K562 (cell line): ENCODE measurements around the gene OR9Q1. TPM values are rescaled to one million over a fixed set of nuclear protein-coding genes. Genes with fewer than 3 reads are reported as not detected.

Experiments used
- ATAC-seq: fragments of 200-7000 bp; cut with Tn5 transposase; 3 replicates; pipeline ENCODE4 v1.9.1; 2020; ENCODE audit warnings: moderate library complexity
- BruUV-seq: library from RNA; stranded (reverse); fragments of 400-500 nt; replicated peaks from 2 replicates; lab custom pipeline; 2021; lab: Mats Ljungman, UMichigan
- CTCF ChIA-PET: fragments of 300-600 bp; formaldehyde crosslinking; extraction: SDS; loops from one replicate; lab custom pipeline; 2021; ENCODE audit warnings: low intra/inter-chr PET ratio; lab: Yijun Ruan, JAX
- POLR2A ChIA-PET: fragments of 300-600, 350-650 bp; sonication (Branson Sonifier 250); formaldehyde crosslinking; extraction: SDS; loops from one replicate; lab custom pipeline; 2021; ENCODE audit warnings: antibody characterized with exemption, inconsistent platforms; lab: Yijun Ruan, JAX
- DNase-seq, 4 experiments: peaks; one replicate each; pipeline versions ENCODE4 v3.0.0 to v3.0.0-alpha.2; 2011 to 2018; ENCODE audit warnings: low spot score in 3 of 4, mixed read lengths in 3 of 4; ENCODE audit errors: extremely low read depth in 1 of 4
- FAIRE-seq: peaks from 2 replicates; lab custom pipeline; 2011; peaks lifted over from hg19 to GRCh38; lab: Jason Lieb, UNC
- H2AFZ ChIP-seq: 2 replicates; pipeline ENCODE4 v1.6.0; 2011; ENCODE audit warnings: low read depth, low read length, control low read depth, inconsistent platforms
- H3K27ac ChIP-seq: fragments of 200-600 bp; 3 replicates; pipeline ENCODE4 v1.8.0; 2011; ENCODE audit warnings: low read depth, mild to moderate bottlenecking, control low read depth, inconsistent platforms, low read length, moderate library complexity, mixed read lengths; ENCODE audit errors: extremely low read depth
- H3K27me3 ChIP-seq, 2 experiments: fragments of 300-600 bp in 1 of 2; 2 replicates in 1 of 2; 3 replicates in 1 of 2; pipeline versions ENCODE4 v1.6.0 to v1.8.0; 2011; ENCODE audit warnings: inconsistent platforms in 2 of 2, low read length in 2 of 2, mild to moderate bottlenecking in 1 of 2, mixed read lengths in 1 of 2, moderate library complexity in 1 of 2; ENCODE audit not compliant: control insufficient read depth in 2 of 2, insufficient read depth in 2 of 2
- H3K36me3 ChIP-seq: fragments of 300-600 bp; 3 replicates; pipeline ENCODE4 v1.8.0; 2011; ENCODE audit warnings: mild to moderate bottlenecking, low read length, inconsistent platforms; ENCODE audit not compliant: control insufficient read depth, insufficient read depth
- H3K4me1 ChIP-seq, 2 experiments: fragments of 200-600 bp in 1 of 2; replicated peaks in 1 of 2; 2 replicates in 1 of 2; 3 replicates in 1 of 2; pipeline versions ENCODE4 v1.5.1 to v1.8.0; 2011; ENCODE audit warnings: inconsistent platforms in 2 of 2, low read length in 2 of 2, mild to moderate bottlenecking in 1 of 2, mixed read lengths in 1 of 2, moderate library complexity in 1 of 2; ENCODE audit not compliant: control insufficient read depth in 2 of 2, insufficient read depth in 2 of 2
- H3K4me2 ChIP-seq: 2 replicates; pipeline ENCODE4 v1.6.1; 2011; ENCODE audit warnings: low read length, control low read depth, inconsistent platforms, mixed read lengths; ENCODE audit not compliant: insufficient read depth
- H3K4me3 ChIP-seq: fragments of 200-600 bp; sonication (generic), shearing (Covaris generic); 2 replicates; pipeline ENCODE4 v1.5.1; 2016; ENCODE audit warnings: control low read depth, inconsistent platforms
- H3K79me2 ChIP-seq: fragments of 200-600 bp; 3 replicates; pipeline ENCODE4 v1.8.0; 2011; ENCODE audit warnings: low read length, inconsistent platforms; ENCODE audit not compliant: control insufficient read depth, insufficient read depth
- H3K9ac ChIP-seq, 2 experiments: 2 replicates each; pipeline versions ENCODE4 v1.6.0 to v1.6.1; 2011; ENCODE audit warnings: low read depth in 2 of 2, low read length in 2 of 2, control low read depth in 1 of 2, inconsistent platforms in 1 of 2, mild to moderate bottlenecking in 1 of 2, mixed read lengths in 1 of 2; ENCODE audit not compliant: insufficient read depth in 1 of 2
- H3K9me1 ChIP-seq: one replicate; pipeline ENCODE4 v1.6.0; 2011; ENCODE audit warnings: inconsistent platforms, mild to moderate bottlenecking, low read length, moderate library complexity; ENCODE audit not compliant: control insufficient read depth, insufficient read depth
- H3K9me3 ChIP-seq: replicated peaks from 2 replicates; pipeline ENCODE4 v1.5.1; 2011; ENCODE audit warnings: low read depth, low read length, inconsistent platforms; ENCODE audit not compliant: control insufficient read depth, insufficient read depth
- H4K20me1 ChIP-seq: replicated peaks from 2 replicates; pipeline ENCODE4 v1.6.1; 2011; ENCODE audit warnings: low read length, inconsistent platforms, mixed read lengths; ENCODE audit not compliant: control insufficient read depth, insufficient read depth
- CREM ChIP-seq: IDR thresholded peaks from 2 replicates; pipeline ENCODE4 v1.6.1; 2014; ENCODE audit warnings: antibody characterized with exemption, low read depth
- FOSL1 ChIP-seq: fragments of 200-800 bp; sonication (Bioruptor generic); conservative IDR thresholded peaks from 2 replicates; pipeline ENCODE4 v1.6.1; 2016; ENCODE audit warnings: missing genetic modification characterization, missing compliant biosample characterization
- FOXA3 ChIP-seq, 2 experiments: fragments of 450-650 bp in 1 of 2; sonication (generic) in 1 of 2; formaldehyde crosslinking; IDR thresholded peaks in 1 of 2; conservative IDR thresholded peaks in 1 of 2; 2 replicates each; pipeline versions ENCODE4 v1.4.0 to v1.8.0; 2020 to 2022; ENCODE audit warnings: mild to moderate bottlenecking in 2 of 2, missing genetic modification reagents in 1 of 2
- KDM4B ChIP-seq, 2 experiments: fragments of 450-650 bp in 1 of 2; sonication (generic) in 1 of 2; IDR thresholded peaks; 2 replicates each; pipeline ENCODE4 v1.6.1; 2016 to 2017; ENCODE audit warnings: borderline replicate concordance in 2 of 2, antibody characterized with exemption in 1 of 2, low read depth in 1 of 2, mild to moderate bottlenecking in 1 of 2
- NR4A1 ChIP-seq, 2 experiments: fragments of 250-450 bp in 1 of 2; fragments of 450-650 bp in 1 of 2; sonication (Bioruptor Pico) in 1 of 2; IDR thresholded peaks; 2 replicates each; pipeline versions ENCODE4 v1.4.0 to v1.6.1; 2016 to 2020; ENCODE audit warnings: mild to moderate bottlenecking in 2 of 2, missing compliant biosample characterization in 1 of 2, missing genetic modification characterization in 1 of 2, moderate library complexity in 1 of 2
- SP1 ChIP-seq: sonication (generic); formaldehyde crosslinking; IDR thresholded peaks from 2 replicates; pipeline ENCODE4 v1.8.1; 2022; ENCODE audit warnings: mild to moderate bottlenecking, missing genetic modification reagents
- THRAP3 ChIP-seq: fragments of 450-650 bp; IDR thresholded peaks from 2 replicates; pipeline ENCODE4 v1.6.1; 2016; ENCODE audit warnings: mild to moderate bottlenecking, inconsistent platforms, borderline replicate concordance
- WGBS: fragments of 100-300 bp; shearing (Covaris generic); methylation state at CpG from one replicate; pipeline ENCODE4 v1.1.6; 2016; ENCODE audit warnings: low coverage, mixed read lengths; ENCODE audit not compliant: insufficient coverage; ENCODE audit errors: missing lambda C conversion rate; 5-methylcytosine and 5-hydroxymethylcytosine counted together
- in situ Hi-C: fragments of 300-500 bp; cut with MboI; formaldehyde crosslinking; loops from 4 replicates; pipeline ENCODE4 v1.15.0; 2018; ENCODE audit warnings: inconsistent platforms, mixed read lengths
- intact Hi-C: fragments of 100-400 bp; cut with micrococcal nuclease; formaldehyde crosslinking; loops from 2 replicates; pipeline ENCODE4 v1.14.2; 2022
- polyA plus RNA-seq, 8 experiments: library from polyadenylated mRNA; depleted of rRNA in 4 of 8; stranded (reverse) in 5 of 8; unstranded in 3 of 8; fragments of >200 nt; fragmentation: Nextera tagmentation in 2 of 8; fragmentation: Illumina TruSeq in 1 of 8; extraction: Ambion mirVana in 2 of 8; extraction: Trizol in 1 of 8; gene quantifications; 2 replicates each; pipeline versions ENCODE4 v1.2.1 to v1.2.3, GENCODE V29; 2011 to 2014; ENCODE audit warnings: inconsistent platforms in 1 of 8, missing spikeins in 1 of 8
- total RNA-seq, 7 experiments: library from RNA; depleted of rRNA in 6 of 7; stranded (reverse); fragments of >200 nt in 6 of 7; fragmentation: Illumina TruSeq in 2 of 7; extraction: Trizol in 2 of 7; gene quantifications; 2 replicates each; pipeline versions ENCODE4 v1.2.1 to v1.2.3, GENCODE V29; 2011 to 2021; ENCODE audit warnings: low replicate concordance in 1 of 7

Gene OR9Q1
- total and polyA plus RNA-seq, 9 of the 15 experiments (the other 6 are each of a cell fraction or from before 2014, with no cell fraction given): not detected

GRCh38 chr11:58006940-58007339, 16.7 kb upstream of the OR9Q1 start:
- peaks cover 0 to 5% of the 10 kb centered on the region in 2 experiments; a peak in 2 of 5 replicates for H3K27me3 ChIP-seq
- H3K9me3 ChIP-seq: no peaks in the 10 kb centered on the region
- no peak overlapping the region for H3K4me2 ChIP-seq
- FAIRE-seq (no peak), ATAC-seq (no peak), DNase-seq (no peak)
- H3K9me1 ChIP-seq: no peaks in the 10 kb centered on the region
- H3K36me3 ChIP-seq: no peaks in the 10 kb centered on the region
- POLR2A ChIA-PET: no interaction called here
- in situ Hi-C loops: no loop called here
- CTCF ChIA-PET: no interaction called here
- H3K27ac ChIP-seq: no peak overlapping the region
- intact Hi-C loops: no loop called here
- H3K4me1 ChIP-seq: no peaks in the 10 kb centered on the region; a peak in 1 of 5 replicates
- BruUV-seq: no TSS peak
- no peaks in the 10 kb centered on the region for H3K79me2 ChIP-seq
- TF ChIP-seq FOSL1: 0 out of 2 replicates have a peak, but pooled peaks have one; percentile 27
- no peak for TF ChIP-seq NR4A1 (CRISPR knock-in tag; IDR thresholded peaks at IDR 0.05)
- no peak for TF ChIP-seq NR4A1 (tag; IDR thresholded peaks at IDR 0.05)
- TF ChIP-seq KDM4B (IDR thresholded peaks at IDR 0.05; ENCODE audit: borderline replicate concordance in 2 of 2, low read depth in 1 of 2): no peak
- TF ChIP-seq THRAP3: no peak
- no peak for TF ChIP-seq FOXA3 (CRISPR knock-in tag; conservative IDR thresholded peaks at IDR 0.05 in 1 of 2, IDR thresholded peaks at IDR 0.05 in 1 of 2)
- no peak for TF ChIP-seq CREM
- no peak for TF ChIP-seq SP1 (CRISPR knock-in tag)
- WGBS: 0% methylated on average over 1 of the region's 2 CpGs
- no peaks in the 10 kb centered on the region for H4K20me1 ChIP-seq
- H2AFZ ChIP-seq: no peak overlapping the region
- H3K4me3 ChIP-seq: no peak overlapping the region
- no peak overlapping the region for H3K9ac ChIP-seq
